Measurements from ENCODE around the gene NDC1.

Gene NDC1

DNA sequence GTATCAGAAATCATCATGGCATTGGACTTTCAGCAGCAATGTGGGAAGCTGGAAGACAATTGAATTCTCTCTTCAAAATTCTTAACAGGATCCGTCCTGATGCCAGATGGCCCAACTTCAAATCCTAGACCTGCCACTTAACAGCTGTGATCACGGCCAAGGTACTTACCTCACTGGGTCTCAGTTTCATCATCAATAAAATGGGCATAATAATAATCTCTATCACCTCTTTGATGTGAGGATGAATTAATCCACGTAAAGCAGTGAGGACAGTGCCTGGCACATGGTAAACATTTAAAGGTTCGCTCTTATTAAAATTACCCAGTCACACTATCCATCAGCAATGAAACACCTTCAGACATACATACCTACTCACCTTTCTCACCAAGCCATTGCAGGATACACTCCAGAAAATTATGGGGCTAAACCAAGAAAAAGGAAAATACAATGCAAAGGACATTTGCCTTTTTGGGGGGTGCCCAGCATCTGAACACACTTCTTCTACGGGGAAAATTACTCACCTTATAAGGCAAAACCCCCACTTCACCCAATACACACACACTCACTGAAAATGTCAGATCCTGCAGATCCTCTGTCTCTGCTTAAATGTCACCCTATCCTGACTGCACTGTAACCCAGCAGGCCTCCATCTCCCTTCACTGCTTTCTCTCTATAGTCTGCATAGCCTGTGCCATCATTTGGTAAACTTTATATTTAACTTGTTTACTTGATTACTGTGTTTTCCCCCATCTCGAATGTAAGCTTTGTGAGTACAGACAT lies 120.9 kb downstream of the NDC1 start:
- TF ChIP-seq ZFP30 (CRISPR knock-in tag; IDR thresholded peaks at IDR 0.05) (no peak), RARB (CRISPR knock-in tag; IDR thresholded peaks at IDR 0.05) (no peak)

DNA sequence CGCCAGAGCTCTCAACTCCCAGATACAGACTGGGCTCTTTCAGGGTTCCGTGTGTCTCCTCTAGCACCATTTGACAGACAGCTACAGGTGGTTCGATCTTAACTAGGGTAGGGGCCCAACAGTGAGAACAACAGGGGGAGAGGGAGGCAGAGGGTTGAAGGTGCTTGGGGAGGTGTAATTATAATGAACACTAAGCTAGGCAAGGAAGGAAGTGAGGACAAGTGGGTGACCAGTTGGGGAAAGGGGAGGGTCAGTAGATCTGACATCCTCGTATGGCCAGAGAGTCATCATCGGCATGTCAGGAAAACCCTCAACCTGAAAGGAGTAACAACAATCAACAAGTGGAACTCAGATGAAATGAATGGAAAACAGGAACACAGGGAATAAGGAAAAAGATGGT lies 121.9 kb downstream of the NDC1 start:
- no peak for ATAC-seq
- no peak for TF ChIP-seq TCF4 (CRISPR knock-in tag; IDR thresholded peaks at IDR 0.05; ENCODE audit: borderline replicate concordance)
- no peak for TF ChIP-seq ZNF565 (CRISPR knock-in tag; conservative IDR thresholded peaks at IDR 0.05; ENCODE audit: low read depth)
- TF ChIP-seq RARB (CRISPR knock-in tag; IDR thresholded peaks at IDR 0.05), result no peak
- TF ChIP-seq OSR1 (CRISPR knock-in tag; IDR thresholded peaks at IDR 0.05), result no peak
- TF ChIP-seq, protein P1, sequence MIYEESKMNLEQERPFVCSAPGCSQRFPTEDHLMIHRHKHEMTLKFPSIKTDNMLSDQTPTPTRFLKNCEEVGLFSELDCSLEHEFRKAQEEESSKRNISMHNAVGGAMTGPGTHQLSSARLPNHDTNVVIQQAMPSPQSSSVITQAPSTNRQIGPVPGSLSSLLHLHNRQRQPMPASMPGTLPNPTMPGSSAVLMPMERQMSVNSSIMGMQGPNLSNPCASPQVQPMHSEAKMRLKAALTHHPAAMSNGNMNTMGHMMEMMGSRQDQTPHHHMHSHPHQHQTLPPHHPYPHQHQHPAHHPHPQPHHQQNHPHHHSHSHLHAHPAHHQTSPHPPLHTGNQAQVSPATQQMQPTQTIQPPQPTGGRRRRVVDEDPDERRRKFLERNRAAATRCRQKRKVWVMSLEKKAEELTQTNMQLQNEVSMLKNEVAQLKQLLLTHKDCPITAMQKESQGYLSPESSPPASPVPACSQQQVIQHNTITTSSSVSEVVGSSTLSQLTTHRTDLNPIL (CRISPR knock-in tag; IDR thresholded peaks at IDR 0.05; ENCODE audit: low read depth), result no peak
- no peak for TF ChIP-seq BACH2 (CRISPR knock-in tag; IDR thresholded peaks at IDR 0.05; ENCODE audit: borderline replicate concordance)
- TF ChIP-seq GLIS3 (CRISPR knock-in tag; IDR thresholded peaks at IDR 0.05), result no peak
- TF ChIP-seq ARNTL (CRISPR knock-in tag; IDR thresholded peaks at IDR 0.05; ENCODE audit: borderline replicate concordance, low read depth), result no peak
- TF ChIP-seq, protein P2, sequence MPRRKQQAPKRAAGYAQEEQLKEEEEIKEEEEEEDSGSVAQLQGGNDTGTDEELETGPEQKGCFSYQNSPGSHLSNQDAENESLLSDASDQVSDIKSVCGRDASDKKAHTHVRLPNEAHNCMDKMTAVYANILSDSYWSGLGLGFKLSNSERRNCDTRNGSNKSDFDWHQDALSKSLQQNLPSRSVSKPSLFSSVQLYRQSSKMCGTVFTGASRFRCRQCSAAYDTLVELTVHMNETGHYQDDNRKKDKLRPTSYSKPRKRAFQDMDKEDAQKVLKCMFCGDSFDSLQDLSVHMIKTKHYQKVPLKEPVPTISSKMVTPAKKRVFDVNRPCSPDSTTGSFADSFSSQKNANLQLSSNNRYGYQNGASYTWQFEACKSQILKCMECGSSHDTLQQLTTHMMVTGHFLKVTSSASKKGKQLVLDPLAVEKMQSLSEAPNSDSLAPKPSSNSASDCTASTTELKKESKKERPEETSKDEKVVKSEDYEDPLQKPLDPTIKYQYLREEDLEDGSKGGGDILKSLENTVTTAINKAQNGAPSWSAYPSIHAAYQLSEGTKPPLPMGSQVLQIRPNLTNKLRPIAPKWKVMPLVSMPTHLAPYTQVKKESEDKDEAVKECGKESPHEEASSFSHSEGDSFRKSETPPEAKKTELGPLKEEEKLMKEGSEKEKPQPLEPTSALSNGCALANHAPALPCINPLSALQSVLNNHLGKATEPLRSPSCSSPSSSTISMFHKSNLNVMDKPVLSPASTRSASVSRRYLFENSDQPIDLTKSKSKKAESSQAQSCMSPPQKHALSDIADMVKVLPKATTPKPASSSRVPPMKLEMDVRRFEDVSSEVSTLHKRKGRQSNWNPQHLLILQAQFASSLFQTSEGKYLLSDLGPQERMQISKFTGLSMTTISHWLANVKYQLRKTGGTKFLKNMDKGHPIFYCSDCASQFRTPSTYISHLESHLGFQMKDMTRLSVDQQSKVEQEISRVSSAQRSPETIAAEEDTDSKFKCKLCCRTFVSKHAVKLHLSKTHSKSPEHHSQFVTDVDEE (CRISPR knock-in tag; IDR thresholded peaks at IDR 0.05), result no peak
- TF ChIP-seq, protein P3, sequence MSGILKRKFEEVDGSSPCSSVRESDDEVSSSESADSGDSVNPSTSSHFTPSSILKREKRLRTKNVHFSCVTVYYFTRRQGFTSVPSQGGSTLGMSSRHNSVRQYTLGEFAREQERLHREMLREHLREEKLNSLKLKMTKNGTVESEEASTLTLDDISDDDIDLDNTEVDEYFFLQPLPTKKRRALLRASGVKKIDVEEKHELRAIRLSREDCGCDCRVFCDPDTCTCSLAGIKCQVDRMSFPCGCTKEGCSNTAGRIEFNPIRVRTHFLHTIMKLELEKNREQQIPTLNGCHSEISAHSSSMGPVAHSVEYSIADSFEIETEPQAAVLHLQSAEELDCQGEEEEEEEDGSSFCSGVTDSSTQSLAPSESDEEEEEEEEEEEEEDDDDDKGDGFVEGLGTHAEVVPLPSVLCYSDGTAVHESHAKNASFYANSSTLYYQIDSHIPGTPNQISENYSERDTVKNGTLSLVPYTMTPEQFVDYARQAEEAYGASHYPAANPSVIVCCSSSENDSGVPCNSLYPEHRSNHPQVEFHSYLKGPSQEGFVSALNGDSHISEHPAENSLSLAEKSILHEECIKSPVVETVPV (CRISPR knock-in tag; IDR thresholded peaks at IDR 0.05), result no peak

More for the DNA sequence above, 120.9 kb downstream of the NDC1 start:
- ATAC-seq, result no peak

DNA sequence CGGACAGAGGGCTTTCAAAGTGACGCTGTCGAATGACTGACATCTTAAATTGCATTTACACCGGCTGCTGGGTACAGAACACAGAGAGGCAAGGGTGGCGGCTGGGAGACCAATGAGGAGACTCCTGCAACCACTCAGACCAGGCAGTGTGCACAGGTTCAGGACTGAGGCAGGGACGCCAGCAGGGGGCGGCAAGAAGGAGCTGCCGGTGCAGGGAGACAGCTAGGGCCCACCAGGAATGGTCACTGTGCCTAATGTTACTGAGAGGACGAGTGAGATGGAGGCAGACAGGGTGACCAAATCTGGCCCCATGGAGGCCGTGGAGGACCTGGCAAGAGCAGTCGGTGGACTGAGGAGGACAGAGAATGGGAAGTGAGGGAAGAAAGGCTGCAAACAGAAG lies 122.6 kb downstream of the NDC1 start:
- peak; percentile 92 for ATAC-seq

More for the DNA sequence above, 122.6 kb downstream of the NDC1 start:
- no peak for TF ChIP-seq PPARA (CRISPR knock-in tag; IDR thresholded peaks at IDR 0.05; ENCODE audit: borderline replicate concordance)
- no peak for TF ChIP-seq ZFP3 (CRISPR knock-in tag; IDR thresholded peaks at IDR 0.05)
- no peak for TF ChIP-seq ESRRG (CRISPR knock-in tag; IDR thresholded peaks at IDR 0.05)

Measured in SK-N-SH treated with all-trans-retinoic acid at 6 μM for 48 hours (cell line).